AG10803 (cell line): ENCODE measurements around the gene ULK2.

Source experiments
- DNase-seq: peaks from one replicate; pipeline ENCODE4 v3.0.0; 2010; ENCODE audit warnings: low read depth
- H3K4me3 ChIP-seq: 2 replicates; pipeline ENCODE4 v1.5.1; 2011; ENCODE audit warnings: mild to moderate bottlenecking, low read length, control low read depth
- TF ChIP-seq, protein P1 (sequence below): conservative IDR thresholded peaks from 2 replicates; pipeline ENCODE4 v1.5.1; 2011; ENCODE audit warnings: mild to moderate bottlenecking, low read length, control low read depth, inconsistent platforms

Gene ULK2

DNA sequence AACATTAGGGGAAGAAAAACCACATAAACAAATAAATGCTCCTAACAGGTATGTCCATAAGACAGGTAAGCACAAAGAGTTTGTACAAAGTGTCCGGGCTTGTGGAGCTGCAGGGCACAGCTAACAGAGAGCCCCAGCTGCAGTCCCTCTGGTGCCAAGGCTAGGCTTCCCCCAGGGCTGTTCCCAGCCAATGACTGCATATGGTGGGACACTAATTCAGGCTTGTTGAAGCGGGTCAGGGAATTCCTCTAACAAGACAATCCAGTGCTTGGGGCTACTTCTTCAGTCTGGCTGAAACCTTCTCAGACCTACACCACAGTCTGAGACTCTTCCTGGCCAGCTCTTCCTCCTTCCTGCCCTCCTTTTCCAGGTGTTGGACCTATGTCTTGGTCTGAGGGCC, 67.9 kb downstream of the ULK2 start:
- DNase-seq: no peak
- H3K4me3 ChIP-seq: no peak overlapping the region
- TF ChIP-seq, protein P1, sequence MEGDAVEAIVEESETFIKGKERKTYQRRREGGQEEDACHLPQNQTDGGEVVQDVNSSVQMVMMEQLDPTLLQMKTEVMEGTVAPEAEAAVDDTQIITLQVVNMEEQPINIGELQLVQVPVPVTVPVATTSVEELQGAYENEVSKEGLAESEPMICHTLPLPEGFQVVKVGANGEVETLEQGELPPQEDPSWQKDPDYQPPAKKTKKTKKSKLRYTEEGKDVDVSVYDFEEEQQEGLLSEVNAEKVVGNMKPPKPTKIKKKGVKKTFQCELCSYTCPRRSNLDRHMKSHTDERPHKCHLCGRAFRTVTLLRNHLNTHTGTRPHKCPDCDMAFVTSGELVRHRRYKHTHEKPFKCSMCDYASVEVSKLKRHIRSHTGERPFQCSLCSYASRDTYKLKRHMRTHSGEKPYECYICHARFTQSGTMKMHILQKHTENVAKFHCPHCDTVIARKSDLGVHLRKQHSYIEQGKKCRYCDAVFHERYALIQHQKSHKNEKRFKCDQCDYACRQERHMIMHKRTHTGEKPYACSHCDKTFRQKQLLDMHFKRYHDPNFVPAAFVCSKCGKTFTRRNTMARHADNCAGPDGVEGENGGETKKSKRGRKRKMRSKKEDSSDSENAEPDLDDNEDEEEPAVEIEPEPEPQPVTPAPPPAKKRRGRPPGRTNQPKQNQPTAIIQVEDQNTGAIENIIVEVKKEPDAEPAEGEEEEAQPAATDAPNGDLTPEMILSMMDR: no peak

DNA sequence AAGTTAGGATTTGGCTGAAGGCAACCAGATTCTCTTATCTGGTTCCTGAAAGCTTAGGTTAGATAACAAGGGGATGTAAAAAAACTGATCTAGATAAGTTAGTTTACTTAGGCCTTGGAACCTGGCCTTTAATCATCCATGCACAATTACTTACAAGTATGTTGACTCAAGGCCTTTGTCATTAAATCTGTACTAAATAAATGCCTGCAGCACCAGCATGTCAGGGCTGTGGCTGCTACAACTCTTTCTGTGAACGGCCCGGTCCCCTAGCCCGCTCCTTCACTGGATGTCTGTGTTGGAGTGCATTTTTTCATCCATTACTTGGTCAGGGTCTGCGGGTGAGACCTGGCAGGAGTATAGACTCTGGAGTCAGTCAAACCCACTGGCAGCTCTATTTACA, 71.3 kb downstream of the ULK2 start:
- no peak overlapping the region for H3K4me3 ChIP-seq
- TF ChIP-seq, protein P1: no peak

DNA sequence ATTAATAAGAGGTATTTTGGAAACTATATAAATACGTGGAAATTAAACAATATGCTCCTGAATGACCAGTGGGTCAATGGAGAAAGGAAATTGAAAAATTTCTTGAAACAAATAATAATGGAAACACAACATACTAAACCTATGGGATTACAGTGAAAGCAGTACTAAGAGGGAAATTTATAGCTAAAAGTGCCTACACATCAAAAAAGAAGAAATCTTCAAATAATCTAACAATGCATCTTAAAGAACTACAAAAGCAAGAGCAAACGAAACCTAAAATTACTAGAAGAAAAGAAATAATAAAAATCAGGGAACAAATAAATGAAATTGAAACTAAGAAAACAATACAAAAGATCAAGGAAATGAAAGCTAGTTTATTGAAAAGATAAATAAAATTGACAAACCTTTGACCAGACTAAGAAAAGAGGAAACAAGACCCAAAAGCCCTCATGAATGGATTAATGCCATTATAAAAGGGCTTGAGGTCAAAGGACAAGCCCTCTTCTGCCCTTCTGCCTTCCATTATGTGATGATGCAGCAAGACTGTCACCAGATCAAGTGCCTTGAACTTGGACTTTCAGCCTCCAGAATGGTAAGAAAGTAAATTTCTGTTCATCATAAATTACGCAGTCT, 75.7 kb downstream of the ULK2 start:
- DNase-seq: no peak
- H3K4me3 ChIP-seq: no peak overlapping the region
- TF ChIP-seq, protein P1: no peak

More for the DNA sequence above, 71.3 kb downstream of the ULK2 start:
- no peak for DNase-seq

DNA sequence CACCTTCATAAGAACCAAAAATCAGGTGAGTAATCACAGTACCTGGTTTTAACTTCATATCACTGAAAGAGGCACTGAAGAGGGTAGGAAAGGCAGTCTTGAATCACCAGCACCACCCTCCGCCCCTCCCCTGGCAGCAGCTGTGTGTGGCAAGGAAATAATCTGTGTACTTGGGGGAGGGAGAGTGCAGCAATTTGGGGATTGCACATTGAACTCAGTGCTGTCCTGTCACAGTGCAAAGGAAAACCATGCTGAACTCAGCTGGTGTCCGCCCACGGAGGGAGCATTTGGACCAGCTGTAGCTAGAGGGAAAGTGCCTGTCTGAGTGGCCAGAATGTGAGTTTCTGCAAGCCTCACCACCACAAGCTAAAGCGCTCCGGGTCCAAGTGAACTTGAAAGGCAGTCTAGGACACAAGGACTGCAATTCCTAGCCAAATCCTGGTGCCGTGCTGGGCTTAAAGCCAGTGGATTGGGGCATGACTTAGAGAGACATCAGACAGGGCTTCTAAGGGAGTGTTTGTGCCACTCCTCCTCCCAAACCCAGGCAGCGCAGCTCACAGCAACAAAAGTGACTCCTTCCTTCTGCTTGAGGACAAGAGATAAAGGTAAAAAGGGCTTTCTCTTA, 79.9 kb downstream of the ULK2 start:
- peak; percentile 22 for DNase-seq
- H3K4me3 ChIP-seq: no peak overlapping the region
- TF ChIP-seq, protein P1: no peak

DNA sequence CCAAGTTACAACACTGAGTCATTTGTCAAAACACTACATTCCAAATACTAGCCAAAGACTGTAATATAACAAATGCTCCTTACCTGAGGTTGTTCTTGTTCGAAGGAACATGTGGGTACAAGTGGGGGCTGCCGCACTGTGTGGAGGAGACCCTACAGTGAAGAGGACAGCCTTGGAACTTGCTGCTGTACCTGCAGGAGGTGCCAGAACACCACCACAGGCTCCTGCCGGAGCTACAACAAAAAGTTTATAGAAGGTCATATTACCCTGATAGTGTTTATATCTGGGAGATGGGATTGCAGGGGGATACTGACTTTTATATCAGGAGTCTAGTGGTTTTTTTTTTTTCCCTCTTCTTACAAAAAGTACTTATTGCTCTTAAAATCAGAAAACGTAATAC, 81.9 kb downstream of the ULK2 start:
- no peak overlapping the region for H3K4me3 ChIP-seq
- DNase-seq: no peak
- TF ChIP-seq, protein P1: no peak

DNA sequence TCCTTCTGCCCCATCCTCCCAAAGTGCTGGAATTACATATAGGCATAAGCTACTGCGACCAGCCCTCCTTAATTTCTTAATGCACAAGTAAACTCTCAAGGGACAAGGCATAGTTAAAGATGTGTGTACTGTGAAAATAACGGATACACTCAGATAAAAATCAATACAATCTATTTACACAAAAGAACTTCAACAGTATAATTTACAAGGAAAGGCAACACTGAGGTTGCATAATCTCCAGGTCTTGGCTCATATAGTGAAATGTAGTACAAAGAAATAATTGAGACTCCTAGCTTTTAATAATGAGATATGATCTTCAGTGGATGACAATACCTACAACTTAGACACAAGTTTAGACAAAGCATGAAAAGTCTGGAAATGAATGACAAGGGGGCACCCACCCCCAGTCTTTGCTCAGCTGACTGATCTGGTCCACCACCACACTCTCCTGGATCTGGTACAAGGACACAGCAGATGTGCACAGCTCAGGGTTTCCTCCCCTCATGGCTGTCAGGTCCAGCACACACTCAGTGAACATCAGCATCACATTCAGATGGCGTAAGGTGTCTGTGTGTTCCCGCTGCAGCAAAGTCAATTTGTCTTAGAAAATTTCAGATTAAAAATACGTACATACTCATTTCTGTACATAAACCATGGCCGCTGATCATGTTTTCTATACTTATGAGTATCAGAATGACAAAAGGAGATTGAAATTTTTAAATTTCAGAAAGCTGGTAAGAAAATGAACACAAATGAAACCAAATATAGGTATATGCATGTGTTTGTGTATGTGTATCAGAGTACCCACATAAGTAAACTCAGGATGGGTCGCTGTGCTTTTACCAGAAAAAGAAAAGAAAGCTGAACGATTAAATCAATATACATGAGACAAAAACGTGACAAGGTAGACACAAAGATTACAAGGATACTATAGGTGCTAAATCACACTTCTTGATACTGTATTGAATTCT, 86.0 kb downstream of the ULK2 start:
- DNase-seq: no peak
- TF ChIP-seq, protein P1: no peak
- no peak overlapping the region for H3K4me3 ChIP-seq
